ENCODE measurements around the gene HEXIM1.
A peak's percentile ranks its signal among the peaks of the same experiment; 100 is the strongest.
"Not testable (repeated sequence)": the region's sequence is repeated elsewhere in the genome, so short reads cannot be mapped to it uniquely, and the experiment has no call there.

Gene HEXIM1

GRCh38 chr17:45114117-45114932 lies 34.0 kb upstream of the HEXIM1 start:
- DNase-seq, result no peak

- no peak for DNase-seq
Observed at GRCh38 chr17:45115015-45115625, 33.2 kb upstream of the HEXIM1 start.

- no peak for DNase-seq
Observed at GRCh38 chr17:45115871-45116270, 32.4 kb upstream of the HEXIM1 start.

- DNase-seq, result no peak
Observed at GRCh38 chr17:45116434-45117016, 31.8 kb upstream of the HEXIM1 start.

GRCh38 chr17:45117334-45117733 lies 30.9 kb upstream of the HEXIM1 start:
- DNase-seq, result no peak

- no peak for DNase-seq
Observed at GRCh38 chr17:45117848-45118646, 30.2 kb upstream of the HEXIM1 start.

GRCh38 chr17:45118691-45119090 lies 29.6 kb upstream of the HEXIM1 start:
- DNase-seq, result no peak

- DNase-seq, result no peak
Observed at GRCh38 chr17:45119964-45120363, 28.3 kb upstream of the HEXIM1 start.

GRCh38 chr17:45120558-45120957 lies 27.7 kb upstream of the HEXIM1 start:
- no peak for DNase-seq

- no peak for DNase-seq
Observed at GRCh38 chr17:45121055-45121454, 27.2 kb upstream of the HEXIM1 start.

- no peak for DNase-seq
Observed at GRCh38 chr17:45123076-45123770, 25.1 kb upstream of the HEXIM1 start.

GRCh38 chr17:45123930-45124796 lies 24.1 kb upstream of the HEXIM1 start:
- DNase-seq, result peak in 1 of 2 donors; percentile 25

- not testable (repeated sequence) for DNase-seq
Observed at GRCh38 chr17:45124797-45125122, 23.5 kb upstream of the HEXIM1 start.

GRCh38 chr17:45125509-45125908 lies 22.8 kb upstream of the HEXIM1 start:
- DNase-seq, result no peak

- no peak for DNase-seq
Observed at GRCh38 chr17:45127207-45127547, 21.1 kb upstream of the HEXIM1 start.

GRCh38 chr17:45127548-45128300 lies 20.6 kb upstream of the HEXIM1 start:
- DNase-seq, result no peak

GRCh38 chr17:45128331-45128730 lies 19.9 kb upstream of the HEXIM1 start:
- DNase-seq, result no peak

- DNase-seq, result no peak
Observed at GRCh38 chr17:45128989-45129388, 19.3 kb upstream of the HEXIM1 start.

- no peak for DNase-seq
Observed at GRCh38 chr17:45129426-45129939, 18.8 kb upstream of the HEXIM1 start.

- DNase-seq, result no peak
Observed at GRCh38 chr17:45129940-45130680, 18.2 kb upstream of the HEXIM1 start.
